NCI-H187 treated with DMSO at 0.1 percent for 48 hours (cell line): ENCODE measurements around the gene RRP1B.
"Not testable (repeated sequence)": the region's sequence is repeated elsewhere in the genome, so short reads cannot be mapped to it uniquely, and the experiment has no call there.

Experiments
- DNase-seq: peaks from one replicate; lab custom pipeline; 2025; lab: John Stamatoyannopoulos, UW

Gene RRP1B

DNA sequence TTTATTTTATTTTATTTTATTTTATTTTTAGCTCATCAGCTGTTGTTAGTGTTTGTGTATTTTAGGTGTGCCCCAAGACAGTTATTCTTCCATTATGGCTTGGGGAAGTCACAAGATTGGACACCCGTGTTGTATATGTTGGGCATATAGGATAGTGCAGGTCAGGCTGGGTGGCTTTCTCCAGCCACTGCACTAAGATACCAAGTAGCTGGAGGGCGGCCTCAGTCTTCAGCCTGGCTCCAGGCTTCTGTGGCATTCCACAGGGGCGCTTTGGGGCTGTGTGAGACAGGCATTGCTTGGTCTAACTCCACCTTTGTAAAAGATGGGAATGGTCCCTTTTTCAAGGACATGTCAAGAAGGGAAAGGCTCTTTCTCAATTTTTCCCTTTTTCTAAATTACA, 16.5 kb downstream of the RRP1B start:
- no peak for DNase-seq

DNA sequence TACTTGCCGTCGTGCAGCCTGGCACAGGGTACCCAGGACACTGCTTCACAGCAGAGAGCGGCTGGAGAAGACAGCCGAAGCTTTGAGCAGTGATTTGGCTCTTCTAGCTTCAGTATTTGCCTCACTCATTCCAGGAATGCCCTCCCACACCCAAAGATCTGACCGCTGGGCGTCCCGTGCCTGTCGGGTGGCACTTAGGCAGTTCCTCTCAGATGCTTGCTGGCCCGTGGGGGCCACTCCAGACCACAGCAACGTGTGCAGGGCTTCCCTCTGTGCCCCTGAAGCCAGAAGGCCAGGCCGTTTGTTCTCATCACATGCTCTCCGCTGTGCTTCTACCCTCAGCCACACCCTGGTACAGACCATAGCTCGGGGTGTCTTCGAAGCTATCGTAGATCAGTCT, 17.0 kb downstream of the RRP1B start:
- no peak for DNase-seq

DNA sequence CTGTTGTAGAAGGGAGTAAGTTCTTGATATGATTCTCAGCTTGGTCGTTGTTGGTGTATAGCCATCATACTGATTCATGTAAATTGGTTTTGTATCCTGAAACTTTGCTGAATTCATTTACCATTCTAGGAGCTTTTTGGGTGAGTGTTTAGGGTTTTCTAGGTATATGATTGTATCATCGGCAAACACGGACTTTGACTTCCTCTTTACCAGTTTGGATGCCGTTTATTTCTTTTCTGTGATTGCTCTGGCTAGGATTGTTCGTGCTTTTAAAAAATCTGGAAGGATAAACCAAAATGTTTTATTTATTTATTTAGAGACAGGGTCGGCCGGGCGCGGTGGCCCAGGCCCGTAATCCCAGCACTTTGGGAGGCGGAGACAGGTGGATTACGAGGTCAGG, 20.6 kb downstream of the RRP1B start:
- DNase-seq: no peak

DNA sequence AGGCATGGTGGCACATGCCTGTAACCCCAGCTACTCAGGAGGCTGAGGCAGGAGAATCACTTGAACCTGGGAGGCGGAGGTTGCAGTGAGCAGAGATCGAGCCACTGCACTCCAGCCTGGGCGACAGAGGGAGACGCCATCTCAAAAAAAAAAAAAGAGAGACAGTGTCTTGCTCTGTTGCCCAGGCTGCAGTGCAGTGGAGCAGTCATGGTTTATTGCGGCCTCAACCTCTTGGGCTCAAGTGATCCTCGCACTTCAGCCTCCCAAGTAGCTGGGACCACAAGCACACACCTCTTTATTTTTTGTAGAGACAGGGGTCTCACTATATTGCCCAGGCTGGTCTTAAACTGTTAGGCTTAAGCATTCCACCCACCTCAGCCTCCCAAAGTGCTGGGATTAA, 21.1 kb downstream of the RRP1B start:
- DNase-seq: not testable (repeated sequence)

DNA sequence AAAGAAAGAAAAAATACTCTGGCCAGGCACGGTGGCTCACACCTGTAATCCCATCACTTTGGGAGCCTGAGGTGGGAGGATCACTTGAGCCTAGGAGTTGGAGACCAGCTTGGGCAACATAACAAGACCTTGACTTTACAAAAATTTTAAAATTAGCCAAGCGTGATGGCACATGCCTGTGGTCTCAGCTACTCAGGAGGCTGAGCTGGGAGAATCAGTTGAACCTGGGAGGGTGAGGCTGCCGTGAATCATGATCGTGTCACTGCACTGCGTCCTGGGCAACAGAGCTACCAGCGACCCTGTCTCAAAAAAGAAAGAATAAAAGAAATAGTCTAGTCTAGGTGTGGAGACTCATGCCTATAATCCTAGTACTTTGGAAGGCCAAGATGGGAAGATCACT, 22.3 kb downstream of the RRP1B start:
- no peak for DNase-seq

DNA sequence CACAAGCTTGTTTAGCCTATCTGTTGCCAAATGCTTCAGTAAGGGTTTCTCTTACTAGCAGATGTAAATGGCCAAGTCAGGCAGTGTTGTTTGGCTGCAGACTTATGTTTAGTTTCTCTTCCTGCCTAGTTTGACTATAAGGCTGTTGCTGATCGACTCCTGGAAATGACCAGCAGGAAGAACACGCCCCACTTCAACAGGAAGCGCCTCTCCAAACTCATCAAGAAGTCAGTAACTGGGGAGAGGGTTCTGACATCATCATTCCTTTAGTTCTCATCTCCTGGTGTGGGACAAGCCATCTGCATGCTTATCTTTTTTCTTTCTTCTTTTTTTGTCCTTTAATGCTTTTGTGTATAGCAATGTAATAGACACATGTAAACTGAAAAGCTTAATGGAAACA, 25.1 kb downstream of the RRP1B start:
- DNase-seq: no peak

DNA sequence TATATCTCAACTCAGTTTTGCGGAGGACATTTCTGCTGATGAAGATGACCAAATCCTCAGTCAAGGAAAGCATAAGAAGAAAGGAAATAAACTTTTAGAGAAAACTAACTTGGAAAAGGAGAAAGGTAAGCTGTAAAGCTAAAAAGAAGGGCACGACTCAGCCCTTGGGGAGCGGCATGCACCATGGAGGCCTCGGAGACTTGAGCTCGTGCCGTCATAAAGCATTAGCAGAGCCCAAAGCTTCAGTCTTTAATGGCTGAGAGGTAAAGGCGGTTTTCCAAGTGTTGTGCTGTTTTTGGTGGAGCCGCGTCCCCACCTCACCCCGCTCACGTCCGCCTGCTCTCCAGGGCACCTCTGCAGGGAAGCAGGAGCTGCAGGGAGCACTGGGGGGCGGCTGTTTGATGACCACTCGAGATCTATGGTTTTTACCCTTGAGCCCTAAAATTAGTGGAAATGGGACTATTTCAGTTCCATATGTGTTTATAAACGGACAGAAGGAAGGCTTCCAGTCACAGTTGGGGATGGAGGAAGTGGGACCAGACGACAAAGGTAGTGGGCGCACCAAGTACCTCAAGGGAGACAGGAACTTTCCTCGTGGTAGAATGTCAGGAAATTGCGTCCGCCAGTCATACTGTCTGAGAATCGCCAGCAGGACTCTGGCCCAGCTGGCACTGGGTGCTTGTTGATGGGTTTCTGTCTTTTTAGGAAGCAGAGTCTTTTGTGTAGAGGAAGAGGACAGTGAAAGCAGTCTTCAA, 27.6 kb downstream of the RRP1B start:
- DNase-seq: no peak

DNA sequence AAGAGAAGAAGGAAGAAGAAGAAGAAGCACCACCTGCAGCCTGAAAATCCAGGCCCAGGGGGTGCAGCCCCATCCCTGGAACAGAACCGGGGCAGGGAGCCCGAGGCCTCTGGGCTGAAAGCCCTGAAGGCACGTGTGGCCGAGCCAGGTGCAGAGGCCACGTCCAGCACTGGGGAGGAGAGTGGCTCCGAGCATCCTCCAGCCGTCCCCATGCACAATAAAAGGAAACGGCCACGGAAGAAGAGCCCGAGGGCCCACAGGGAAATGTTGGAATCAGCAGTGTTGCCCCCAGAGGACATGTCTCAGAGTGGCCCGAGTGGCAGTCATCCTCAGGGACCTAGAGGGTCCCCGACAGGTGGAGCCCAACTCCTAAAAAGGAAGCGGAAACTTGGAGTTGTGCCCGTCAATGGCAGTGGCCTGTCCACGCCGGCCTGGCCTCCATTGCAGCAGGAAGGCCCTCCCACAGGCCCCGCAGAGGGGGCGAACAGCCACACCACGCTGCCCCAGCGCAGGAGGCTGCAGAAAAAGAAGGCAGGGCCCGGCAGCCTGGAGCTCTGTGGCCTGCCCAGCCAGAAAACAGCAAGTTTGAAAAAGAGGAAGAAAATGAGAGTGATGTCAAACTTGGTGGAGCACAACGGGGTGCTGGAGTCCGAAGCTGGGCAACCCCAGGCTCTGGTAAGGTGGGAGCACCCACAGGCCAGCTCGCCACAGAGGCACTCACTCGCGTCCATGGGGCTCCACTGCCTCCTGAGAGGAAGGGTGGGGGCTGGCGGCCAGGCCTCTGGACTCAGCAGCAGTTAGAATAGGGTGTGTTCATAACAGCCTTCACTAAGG, 28.4 kb downstream of the RRP1B start:
- DNase-seq: no peak

DNA sequence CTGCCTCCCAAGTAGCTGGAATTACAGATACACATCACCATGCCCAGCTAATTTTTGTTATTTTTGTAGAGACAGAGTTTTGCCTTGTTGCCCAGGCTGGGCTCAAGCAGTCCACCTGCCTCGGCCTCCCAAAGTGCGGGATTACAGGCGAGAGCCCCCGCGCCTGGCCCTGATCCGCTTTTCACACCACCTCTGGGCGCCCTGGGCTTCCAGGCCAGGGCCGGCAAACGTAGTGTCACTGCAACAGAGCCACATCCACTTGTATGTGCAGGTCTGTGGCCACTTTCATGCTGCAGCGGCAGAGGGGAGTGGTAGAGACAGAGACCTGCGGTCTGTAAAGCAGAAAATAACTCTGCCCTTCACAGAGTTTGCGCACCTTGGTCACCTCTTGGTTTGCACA, 29.5 kb downstream of the RRP1B start:
- no peak for DNase-seq

DNA sequence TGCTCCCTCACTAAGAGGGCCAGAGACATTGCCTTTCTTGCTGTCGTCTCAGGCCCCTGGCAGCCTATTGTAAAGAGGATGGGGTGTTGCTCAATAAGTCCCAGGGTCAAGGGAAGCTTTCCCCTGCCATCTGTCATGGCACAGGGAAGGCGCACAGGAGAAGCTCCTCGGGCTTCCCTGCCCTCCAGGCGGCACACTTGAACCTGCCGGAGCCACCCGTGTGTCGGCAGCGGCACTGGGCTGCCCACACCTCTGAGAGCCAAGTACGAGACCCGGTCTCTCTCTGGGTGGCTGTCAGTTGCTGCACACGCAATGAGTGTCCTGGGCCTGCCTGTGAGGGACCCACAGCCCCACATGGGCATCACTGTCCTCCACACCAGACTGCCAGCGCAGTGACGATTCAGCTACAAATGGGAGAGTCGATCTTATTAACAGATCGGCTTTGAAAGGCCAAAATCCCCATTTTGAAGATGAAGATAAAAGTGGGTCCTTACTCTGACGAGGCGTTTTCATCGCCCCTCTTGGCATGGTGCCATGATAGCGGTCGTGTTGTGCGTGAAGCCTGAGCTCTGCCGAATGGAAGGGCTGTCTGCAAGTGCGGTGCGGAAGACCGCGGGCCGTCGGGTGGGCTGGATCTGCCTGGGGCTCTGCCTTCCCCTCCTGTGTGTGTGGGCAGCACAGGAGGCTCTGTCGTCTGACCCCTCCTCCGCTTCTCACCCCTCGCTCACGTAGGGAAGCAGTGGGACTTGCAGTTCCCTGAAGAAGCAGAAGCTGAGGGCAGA, 30.4 kb downstream of the RRP1B start:
- no peak for DNase-seq

DNA sequence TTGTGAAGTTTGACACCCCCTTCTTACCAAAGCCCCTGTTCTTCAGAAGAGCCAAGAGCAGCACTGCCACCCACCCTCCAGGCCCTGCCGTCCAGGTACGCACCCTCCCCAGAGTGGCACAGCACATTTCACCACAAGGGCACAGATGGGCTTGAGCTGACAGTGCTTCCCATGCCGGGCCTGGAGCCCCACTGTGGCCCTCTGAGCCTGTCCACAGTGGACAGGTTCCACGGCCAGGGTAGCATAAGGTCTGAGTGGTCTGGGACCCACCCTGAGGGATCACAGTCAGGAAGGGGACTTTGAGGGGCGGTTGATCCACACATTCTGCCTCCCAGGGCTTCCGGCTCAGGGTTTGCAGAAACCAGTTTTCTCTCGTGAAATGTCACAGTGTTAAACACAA, 31.0 kb downstream of the RRP1B start:
- DNase-seq: no peak

DNA sequence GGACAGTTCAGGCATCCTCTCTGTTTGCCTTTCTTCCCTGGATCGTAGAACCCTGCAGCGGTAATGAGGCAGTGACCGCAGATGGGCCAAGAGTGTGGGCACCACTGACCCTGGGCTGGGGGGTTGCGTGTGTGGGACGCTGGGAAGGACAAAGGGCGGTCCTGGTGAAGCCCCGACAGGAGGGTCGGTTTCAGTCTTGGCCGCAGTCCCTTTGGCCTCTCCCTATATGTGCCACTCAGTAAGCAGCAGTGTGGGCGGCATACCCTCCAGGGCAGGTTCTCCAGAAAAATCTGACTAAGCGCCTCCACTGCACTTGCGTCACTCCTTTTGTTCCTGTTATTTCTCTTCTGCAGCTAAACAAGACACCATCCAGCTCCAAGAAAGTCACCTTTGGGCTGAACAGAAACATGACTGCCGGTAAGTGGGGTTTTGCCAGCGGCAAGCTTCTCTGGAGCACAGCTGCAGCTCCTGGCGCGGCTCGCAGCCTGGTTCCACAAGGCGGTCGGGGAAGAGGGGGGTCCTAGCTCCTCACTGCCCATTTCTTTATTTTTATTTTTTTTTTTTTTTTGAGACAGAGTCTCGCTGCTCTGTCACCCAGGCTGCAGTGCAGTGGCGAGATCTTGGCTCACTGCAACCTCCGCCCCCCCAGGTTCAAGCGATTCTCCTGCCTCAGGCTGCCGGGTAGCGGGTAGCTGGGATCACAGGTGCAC, 31.9 kb downstream of the RRP1B start:
- DNase-seq: no peak

DNA sequence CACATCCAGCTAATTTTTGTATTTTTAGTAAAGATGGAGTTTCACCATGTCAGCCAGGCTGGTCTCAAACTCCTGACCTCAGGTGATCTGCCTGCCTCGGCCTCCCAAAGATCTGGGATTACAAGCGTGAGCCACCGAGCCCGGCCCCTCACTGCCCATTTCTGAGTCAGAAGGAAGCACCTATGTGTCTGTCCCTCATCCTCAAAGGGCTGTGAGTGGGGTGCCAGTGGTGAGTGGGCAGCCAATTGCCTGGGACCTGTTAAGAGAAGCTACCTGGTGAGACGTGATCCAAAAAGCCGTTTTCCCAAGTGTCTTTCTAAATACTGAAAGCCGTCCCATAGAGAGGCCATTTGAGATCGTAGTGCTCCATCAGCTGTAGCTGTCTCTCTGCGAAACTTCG, 32.4 kb downstream of the RRP1B start:
- DNase-seq: no peak

DNA sequence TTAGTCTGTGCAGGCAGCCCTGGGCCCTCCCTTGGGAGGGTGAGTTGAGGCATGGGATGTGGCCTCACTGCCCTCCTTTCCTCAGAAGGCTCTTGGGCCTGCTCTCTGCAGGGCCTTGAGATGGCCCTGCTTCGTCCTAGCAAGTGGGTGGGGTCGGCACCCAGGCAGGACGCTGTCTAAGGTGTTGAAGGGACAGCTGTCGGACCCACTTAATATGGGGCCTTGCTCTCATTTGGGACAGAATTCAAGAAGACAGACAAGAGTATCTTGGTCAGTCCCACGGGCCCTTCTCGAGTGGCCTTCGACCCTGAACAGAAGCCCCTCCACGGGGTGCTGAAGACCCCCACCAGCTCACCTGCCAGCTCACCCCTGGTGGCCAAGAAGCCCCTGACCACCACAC, 33.6 kb downstream of the RRP1B start:
- no peak for DNase-seq

DNA sequence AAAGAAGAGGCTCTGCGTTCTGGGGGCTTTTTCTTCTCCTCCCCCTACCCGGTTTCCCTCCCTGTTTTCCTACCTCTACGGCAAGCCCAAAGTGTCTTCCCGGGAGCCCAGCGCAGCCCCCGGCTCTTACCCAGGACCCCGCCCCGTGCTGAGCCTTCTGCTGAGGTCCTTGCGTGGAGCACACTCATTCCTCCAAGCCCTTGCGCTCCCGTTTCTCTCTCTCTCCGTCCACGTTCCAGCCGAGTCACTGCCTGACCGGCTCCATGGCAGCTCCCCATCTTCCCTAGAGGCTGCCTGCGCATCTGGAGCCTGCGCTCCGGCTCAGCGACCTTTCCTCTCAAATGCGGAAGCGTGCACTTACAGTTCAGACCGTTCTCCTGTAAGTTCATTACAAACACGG, 34.6 kb downstream of the RRP1B start:
- DNase-seq: no peak

DNA sequence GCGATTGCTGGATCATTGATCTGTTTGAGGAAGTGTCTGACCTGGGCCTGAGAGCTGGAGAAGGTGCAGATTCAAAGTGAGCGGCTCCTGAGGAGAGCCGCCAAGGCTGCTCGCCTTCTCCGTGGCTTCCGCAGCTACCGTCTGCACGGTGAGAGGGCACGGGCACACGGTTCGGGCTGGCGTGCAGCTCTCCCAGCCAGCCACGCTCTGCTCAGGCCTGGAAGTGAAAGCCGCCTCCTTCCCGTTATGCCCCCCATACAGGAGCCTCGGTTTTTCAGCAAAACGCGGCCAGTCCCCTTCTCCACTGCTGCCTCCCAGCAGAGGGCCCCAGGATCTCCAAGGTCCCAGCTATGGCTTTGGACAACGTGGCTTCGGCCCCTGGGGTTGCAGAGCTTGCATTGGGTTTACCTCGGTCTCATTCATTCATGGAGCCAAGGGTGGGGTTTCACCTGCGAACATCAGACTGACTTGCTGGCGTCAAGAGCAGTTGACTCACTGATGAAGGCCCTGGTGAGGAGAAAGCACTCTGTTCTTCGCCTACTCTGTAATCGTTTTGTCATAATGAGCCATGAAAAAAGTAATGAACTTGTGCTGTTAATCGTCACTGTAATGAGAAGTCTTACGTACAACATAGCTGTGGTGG, 35.2 kb downstream of the RRP1B start:
- no peak for DNase-seq

DNA sequence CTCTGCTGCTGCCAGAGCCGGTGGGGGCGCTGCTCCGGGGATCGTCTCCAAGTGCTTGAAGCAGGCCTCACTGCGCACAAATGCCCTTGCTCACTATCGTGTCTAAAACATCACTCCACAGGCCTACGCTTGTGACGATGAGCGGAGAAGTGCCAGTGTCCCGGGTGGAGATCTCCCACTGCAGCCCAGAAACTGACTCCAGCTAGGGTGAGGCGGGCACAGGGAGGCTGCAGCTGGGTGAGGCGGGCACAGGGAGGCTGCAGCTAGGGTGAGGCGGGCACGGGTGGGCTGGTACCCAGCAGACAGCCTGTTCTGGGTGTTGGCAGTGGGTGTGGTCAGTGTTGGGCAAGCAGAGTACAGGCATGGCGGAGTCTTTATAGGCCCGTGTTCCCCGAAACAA, 36.9 kb downstream of the RRP1B start:
- DNase-seq: no peak

DNA sequence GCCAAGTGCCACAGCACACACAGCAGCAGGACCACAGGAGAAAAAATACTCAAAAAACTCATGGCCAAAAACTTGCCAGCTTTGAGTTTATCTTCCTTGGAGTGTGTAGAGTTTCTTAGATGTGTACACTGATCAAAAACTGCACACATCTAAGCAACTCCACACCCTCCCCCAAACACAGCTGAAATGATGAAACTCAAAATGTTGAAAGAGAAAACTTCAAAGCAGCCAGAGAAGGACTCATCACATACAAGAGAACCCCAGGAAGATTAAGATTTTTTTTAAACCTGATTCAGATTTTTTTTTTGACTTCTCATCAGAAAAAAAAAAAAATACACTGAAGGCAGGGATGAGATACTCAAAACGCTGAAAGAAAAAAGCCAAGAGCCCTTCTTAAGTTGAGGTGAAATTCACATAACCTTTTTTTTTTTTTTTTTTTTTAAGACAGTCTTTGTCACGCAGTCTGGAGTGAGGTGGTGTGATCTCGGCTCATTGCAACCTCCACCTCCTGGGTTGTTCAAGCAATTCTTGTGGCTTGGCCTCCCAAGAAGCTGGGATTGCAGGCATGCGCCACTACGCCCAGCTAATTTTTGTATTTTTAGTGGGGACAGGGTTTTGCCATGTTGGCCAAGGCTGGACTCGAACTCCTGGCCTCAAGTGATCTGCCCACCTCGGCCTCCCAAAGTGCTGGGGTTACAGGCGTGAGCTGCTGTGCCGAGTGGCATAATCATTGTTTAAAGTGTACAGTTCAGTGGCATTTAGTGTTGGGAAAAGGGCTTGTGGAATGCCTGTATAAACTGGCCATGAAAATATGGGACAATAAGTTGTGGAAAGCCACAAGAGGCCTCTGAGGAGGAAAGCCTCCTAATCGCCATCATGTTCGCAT, 38.6 kb downstream of the RRP1B start:
- DNase-seq: no peak

DNA sequence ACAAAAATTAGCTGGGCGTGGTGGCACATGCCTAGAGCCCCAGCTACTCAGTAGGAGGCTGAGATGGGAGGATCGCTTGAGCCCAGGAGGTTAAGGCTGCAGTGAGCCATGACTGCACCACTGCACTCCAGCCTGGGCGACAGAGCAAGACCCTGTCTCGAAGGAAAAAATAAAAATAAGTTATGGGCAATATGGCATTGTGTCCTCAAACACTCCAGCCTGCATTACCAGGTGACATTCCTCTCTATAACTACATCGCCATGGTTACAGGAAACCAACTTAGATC, 40.1 kb downstream of the RRP1B start:
- DNase-seq: not testable (repeated sequence)

DNA sequence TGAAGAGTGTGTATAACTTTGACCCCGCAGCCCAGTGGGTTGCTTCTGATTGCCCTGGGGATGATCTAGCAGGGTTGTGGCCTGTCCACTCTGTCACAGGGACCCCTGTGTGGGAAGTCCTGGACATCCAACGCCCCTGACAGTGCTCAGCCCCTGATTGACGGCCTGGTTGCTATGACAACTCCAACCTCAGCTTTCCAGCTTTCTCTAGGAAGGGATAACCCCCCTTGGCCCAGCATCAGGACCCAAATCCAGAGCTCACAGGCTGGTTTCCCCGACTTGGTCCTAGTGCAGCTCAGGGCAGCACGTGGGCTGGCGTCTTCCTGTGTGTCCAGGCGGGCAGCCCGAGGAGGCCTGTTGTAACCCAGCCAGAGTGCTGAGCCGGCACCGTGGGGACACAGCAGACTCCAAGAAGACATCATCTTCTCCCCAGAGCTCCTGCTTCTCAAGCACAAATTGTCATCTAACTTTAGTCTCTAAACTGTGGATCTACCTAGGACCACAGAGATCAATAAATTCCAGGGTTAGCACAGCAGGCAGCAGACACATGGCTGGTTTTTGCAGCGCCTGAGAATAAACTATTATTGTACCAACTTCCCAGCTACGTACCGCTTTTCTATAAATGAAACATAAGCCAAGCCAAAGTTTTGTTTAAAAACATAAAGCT, 40.7 kb downstream of the RRP1B start:
- no peak for DNase-seq
